ENCODE measurements around the gene ZMAT3.
"Not testable (repeated sequence)": the region's sequence is repeated elsewhere in the genome, so short reads cannot be mapped to it uniquely, and the experiment has no call there.

Gene ZMAT3

DNA sequence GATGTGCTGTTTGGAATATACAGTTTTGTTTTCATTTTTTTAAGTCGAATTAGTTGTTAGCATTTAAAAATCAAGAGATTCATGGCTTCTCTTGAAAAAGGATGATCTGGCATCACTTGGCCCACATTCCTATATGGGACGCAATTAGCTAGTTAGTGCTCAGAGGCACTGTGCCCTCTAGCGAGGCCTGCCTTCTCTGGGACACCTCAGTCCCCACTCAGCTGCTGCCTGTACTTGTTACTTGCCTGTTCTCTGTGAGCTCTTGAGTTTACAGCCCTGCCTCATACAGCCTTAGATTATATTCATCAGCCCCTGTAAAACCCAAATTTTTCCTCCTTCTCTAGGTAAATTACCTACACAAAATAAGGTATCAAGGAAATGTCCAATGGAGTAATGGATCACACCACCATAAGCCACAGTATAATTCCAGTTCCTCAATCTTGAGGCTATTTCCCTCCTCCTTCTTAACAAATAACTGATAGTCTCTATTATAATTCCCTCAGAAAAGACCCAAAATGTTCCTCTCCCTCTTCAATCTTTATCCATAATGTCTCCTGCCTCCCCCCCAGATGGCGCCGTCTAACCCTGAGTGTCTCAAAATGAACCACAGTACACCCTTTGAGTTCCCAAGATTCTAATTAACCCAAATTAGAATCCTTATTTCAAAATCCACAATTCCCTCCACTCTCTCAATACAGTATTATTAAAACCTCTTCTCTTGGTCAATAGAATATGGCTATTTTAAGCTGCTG, 2.7 kb downstream of the ZMAT3 start:
- peak; percentile 50 for DNase-seq

- no peak for DNase-seq
Observed at GRCh38 chr3:179067839-179068238, 3.8 kb downstream of the ZMAT3 start.

DNA sequence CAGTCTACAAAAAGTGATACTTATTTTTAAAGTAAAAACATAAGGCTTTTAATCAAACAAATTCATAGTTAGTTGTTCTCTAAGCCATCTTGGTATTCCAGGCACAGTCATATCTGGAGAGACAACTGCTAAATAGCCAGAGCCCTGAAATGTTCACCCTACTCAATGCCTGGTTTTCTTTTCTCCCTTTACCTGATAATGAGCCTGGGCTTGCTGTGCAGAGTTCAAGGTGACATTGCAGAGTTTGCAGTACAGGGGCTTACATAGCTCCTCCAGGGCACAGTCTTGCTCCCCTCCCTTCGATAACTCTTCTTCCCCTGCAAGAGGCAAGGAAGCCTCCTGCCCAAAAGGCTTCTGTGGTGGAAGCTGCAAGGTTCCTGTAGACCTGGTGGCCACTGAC, 4.3 kb downstream of the ZMAT3 start:
- DNase-seq = no peak

DNA sequence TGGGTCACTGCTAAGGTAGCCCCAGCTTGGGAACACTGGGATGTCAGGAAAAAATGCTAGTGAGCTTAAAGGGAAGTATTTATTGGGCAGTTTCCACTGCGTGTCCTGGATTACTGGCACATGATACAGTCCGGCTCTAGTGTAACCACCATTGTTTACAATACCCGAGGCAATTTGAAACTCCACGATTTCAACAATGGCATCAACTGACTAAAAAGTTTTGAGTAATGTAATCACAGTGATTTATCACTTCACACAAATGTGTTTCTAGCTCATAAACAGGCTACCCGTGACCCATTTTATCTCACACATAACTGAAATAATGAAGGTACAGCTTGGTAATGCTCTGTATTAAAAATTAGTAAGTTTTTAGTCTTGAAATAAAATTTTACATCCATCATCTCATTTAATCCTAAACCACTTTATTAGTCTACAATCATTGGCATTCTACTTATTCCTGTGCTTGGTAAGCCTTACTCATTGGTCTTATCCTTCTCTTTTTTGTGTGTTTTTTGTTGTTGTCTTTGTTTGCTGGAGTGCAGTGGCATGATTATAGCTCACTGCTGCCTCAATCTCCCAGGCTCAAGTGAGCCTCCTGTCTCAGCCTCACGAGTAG, 7.6 kb downstream of the ZMAT3 start:
- DNase-seq = no peak

DNA sequence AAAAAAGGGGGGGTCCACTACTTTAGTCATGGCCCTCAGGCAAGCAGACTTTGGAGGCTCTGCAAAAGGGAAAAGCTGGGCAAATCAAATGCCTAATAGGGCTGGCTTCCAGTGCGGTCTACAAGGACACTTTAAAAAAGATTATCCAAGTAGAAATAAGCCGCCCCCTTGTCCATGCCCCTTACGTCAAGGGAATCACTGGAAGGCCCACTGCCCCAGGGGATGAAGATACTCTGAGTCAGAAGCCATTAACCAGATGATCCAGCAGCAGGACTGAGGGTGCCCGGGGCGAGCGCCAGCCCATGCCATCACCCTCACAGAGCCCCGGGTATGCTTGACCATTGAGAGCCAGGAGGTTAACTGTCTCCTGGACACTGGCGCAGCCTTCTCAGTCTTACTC, 15.3 kb downstream of the ZMAT3 start:
- DNase-seq = no peak

DNA sequence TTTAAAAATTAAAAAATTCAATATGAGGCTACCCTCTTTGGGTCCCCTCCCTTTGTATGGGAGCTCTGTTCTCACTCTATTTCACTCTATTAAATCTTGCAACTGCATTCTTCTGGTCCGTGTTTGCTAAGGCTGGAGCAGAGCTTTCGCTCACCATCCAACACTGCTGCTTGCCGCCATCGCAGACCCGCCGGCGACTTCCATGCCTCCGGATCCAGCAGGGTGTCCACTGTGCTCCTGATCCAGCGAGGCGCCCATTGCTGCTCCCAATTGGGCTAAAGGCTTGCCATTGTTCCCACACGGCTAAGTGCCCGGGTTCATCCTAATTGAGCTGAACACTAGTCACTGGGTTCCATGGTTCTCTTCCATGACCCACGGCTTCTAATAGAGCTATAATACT, 17.0 kb downstream of the ZMAT3 start:
- DNase-seq = not testable (repeated sequence)

GRCh38 chr3:179046497-179047353, 24.9 kb downstream of the ZMAT3 start:
- peak; percentile 21 for DNase-seq

DNA sequence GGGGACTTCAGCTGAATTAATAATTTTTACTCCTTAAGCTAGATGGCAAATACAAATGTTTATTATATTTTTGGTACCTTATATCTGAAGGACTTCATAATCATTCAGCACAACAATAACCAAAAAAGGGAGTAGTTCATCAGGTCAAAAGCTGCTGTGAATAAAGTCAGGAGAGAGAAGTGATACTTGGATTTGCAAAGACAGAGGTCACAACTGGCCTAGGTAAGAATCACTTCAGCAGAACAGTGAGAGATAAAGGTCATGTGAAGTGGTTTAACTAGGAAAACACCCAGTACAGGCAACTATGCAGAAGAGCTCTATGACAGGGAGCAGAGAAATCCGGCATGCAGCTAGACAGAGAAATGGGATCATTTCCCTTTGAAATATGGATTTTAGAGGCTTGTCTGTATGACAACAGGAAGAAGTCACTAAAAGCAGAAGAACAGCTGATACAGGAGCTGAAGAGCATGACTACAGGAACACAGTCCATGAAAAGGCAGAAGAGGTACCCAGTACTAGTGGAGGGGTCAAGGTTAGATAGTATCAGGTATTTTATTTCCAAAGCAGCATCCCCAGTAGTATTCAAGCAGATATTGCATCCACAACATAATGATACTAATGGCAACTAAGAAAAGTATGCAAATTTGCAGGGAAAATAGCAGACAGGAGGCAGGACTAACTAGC, 25.7 kb downstream of the ZMAT3 start:
- no peak for DNase-seq

DNA sequence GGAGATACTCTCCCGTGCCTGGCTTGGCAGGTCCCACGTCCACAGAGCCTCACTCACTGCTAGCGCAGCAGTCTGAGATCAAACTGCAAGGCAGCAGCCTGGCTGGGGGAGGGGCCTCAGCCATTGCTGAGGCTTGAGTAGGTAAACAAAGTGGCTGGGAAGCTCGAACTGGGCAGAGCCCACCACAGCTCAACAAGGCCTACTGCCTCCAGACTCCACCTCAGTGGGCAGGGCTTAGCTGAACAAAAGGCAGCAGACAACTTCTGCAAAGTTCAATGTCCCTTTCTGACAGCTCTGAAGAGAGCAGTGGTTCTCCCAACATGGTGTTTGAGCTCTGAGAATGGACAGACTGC, 32.7 kb downstream of the ZMAT3 start:
- not testable (repeated sequence) for DNase-seq

DNA sequence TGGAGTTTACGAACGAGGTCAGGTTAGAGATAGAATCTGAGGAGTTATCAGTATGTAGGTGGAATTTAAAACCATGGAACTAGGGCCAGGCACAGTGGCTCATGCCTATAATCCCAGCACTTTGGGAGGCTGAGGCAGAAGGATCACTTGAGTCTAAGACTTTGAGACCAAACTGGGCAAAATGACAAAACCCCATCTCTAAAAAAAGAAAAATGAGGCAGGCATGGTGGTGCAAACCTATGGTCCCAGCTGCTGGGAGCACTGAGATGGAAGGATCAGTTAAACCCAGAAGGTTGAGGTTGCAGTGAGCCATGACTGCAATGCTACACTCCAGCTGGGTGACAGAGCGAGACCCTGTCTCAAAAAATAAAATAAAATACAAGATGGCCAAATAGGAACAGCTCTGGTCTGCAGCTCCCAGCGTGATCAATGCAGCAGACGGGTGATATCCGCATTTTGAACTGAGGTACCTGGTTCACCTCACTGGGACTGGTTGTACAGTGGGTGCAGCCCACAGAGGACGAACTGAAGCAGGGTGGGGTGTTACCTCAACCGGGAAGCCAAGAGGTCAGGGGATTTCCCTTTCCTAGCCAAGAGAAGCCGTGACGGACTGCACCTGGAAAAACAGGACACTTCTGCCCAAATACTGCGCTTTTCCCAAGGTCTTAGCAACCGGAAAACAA, 33.3 kb downstream of the ZMAT3 start:
- no peak for DNase-seq

DNA sequence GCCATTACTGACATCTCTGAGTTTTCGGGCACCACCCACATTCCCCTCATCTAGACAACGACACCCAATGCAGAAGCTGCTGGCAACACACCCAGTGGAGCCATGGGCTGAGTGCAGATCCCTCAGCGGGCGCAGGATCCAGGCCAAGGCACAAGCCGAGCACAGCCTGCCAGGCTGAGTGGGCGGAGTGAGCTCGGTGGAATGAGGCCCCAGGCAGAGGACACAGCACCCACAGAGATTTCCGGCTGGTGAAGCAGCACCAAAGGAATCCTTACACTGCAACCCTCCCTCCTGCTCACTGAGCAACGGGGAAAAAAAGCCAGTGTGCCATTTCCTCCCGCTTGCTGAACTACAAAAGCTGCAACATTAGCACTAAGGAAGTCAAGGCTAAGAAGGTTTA, 34.3 kb downstream of the ZMAT3 start:
- peak; percentile 89 for DNase-seq

DNA sequence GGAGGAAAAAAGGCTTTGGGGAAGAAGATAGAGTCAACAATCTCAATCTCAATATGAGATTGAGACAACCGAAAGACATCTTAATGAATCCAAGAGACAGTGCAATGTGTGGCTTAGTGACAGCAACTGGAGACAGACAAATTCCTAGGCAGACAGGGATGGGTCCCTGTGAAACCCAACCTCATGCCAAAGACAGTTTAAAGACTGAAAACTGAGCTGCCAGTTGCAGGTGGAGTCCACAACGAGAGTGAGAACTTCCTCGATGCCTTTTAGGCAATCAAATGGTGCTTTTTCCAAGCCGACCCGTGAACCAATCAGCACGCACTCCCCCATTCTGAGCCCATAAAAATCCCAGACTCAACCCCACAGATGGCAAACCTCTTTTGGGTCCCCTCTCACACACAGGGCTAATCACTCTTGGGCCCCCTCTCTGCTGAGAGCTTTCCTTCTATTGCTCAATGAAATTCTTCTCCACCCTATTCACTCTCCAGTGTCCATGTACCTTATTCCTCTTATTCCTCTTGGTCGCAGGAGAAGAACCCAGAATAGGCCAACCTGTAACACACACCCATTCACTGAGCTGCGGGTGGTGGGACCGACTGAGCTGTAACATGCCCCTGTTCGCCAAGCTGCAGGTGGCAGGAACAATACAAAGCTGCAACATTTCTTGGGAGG, 34.8 kb downstream of the ZMAT3 start:
- no peak for DNase-seq

GRCh38 chr3:179036226-179036625, 35.4 kb downstream of the ZMAT3 start:
- peak; percentile 33 for DNase-seq

- DNase-seq = no peak
Observed at GRCh38 chr3:179035232-179035631, 36.4 kb downstream of the ZMAT3 start.

DNA sequence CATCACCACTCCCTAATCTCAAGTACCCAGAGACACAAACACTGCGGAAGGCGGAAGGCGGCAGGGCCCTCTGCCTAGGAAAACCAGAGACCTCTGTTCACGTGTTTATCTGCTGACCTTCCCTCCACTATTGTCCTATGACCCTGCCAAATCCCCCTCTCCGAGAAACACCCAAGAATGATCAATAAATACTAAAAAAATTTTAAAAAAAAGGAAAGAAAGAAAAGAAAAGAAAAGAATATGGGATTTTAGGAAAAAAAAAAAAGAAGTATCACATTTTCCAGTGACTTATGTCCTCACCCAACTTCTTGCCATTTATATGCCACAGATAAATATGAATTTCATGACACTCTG, 38.3 kb downstream of the ZMAT3 start:
- DNase-seq = not testable (repeated sequence)

DNA sequence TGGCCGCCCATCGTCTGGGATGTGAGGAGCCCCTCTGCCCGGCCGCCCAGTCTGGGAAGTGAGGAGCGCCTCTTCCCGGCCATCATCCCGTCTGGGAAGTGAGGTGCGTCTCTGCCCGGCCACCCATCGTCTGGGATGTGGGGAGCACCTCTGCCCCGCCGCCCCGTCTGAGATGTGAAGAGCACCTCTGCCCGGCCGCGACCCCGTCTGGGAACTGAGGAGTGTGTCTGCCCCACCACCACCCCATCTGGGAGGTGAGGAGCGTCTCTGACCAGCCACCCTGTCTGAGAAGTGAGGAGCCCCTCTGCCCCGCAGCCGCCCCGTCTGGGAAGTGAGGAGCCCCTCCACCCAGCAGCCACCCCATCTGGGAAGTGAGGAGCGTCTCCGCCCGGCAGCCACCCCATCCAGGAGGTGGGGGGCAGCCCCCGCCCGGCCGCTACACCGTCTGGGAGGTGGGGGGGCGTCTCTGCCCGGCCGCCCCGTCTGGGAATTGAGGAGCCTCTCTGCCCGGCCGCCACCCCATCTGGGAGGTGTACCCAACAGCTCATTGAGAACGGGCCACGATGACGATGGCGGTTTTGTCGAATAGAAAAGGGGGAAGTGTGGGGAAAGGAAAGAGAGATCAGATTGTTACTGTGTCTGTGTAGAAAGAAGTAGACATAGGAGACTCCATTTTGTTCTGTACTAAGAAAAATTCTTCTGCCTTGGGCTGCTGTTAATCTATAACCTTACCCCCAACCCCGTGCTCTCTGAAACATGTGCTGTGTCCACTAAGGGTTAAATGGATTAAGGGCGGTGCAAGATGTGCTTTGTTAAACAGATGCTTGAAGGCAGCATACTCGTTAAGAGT, 38.9 kb downstream of the ZMAT3 start:
- DNase-seq = not testable (repeated sequence)

- DNase-seq = no peak
Observed at GRCh38 chr3:179029096-179029495, 42.5 kb downstream of the ZMAT3 start.

GRCh38 chr3:179028408-179028807, 43.2 kb downstream of the ZMAT3 start:
- no peak for DNase-seq

GRCh38 chr3:179027326-179027900, 44.2 kb downstream of the ZMAT3 start:
- DNase-seq = no peak

DNA sequence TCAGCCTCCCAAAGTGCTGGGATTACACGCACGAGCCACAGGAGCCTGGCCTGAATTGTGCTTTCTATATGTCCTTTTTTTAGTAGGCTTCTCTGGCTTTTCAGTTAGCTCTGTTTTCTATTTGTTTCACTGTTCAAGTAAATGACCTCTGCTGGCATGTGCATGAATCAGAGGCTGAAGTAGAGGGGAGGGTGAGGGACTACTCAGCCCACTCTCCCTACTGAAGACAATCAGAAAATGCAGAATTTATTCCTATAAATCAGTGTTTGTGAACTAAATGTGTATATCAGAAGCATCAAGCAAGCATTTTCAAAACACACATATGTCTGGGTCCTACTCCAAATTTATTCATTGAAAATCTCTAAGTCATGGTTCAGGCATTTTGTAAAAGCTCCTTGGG, 45.0 kb downstream of the ZMAT3 start:
- DNase-seq = peak; percentile 20
